Measurements from ENCODE around the gene RPL7A.

DNA sequence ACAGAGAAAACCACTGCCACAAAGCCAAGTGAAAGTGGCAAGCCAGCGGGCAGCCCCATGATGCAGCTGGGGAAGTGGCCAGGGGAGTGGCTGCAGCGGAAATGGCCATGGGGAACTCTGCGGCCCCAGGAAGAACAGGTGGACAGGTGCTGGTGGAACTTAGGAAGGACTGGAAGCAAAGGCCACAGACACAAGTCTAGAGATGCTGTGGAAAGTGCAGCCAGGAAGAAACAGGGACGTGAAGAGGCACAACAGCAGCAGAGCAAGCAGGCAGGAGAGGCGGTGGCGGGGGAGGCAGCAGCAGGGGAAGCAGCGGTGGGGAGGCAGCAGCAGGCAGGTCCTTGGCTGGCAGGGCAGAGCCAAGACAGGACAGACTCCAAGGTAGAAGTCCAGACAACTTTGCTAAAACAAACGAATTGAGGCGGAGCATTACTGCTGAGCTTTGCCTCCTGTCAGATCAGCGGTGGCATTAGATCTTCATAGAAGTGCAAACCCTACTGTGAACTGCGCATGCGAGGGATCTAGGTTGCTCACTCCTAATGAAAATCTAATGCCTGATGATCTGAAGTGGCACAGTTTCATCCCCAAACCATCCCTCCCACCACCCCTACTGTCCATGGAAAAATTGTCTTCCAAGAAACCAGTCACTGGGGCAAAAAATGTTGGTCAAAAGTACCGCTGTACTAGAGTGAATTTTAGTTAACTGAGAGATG, 23.9 kb upstream of the RPL7A start:
- TF ChIP-seq EP300 (IDR thresholded peaks at IDR 0.05) (no peak), POLR2A (IDR thresholded peaks at IDR 0.05) (no peak)

Data from tibial nerve (tissue), 3 donors.